ENCODE data around the gene SNX5. TPM values are rescaled to one million over a fixed set of nuclear protein-coding genes. Genes with fewer than 3 reads are reported as not detected.

SNX5 gene
- total RNA-seq, 1 experiment from 2014 or later = 170 TPM

- CTCF ChIA-PET = interaction anchor here (0.5 to 2.8 kb wide), 8 partner anchors 11 to 432 kb away, joined by 3 to 11 read pairs (median 4); no protein-coding TSS in a partner anchor
- DNase-seq (ENCODE audit: unreplicated experiment) = no peak
- POLR2A ChIA-PET = interaction anchor here (0.6 to 2.5 kb wide), 8 partner anchors 8 to 561 kb away, joined by 3 to 9 read pairs (median 4); no protein-coding TSS in a partner anchor
- peaks cover 35% of the 10 kb centered on the region for H3K36me3 Mint-ChIP-seq (ENCODE audit: insufficient read depth, unreplicated experiment)
- BruUV-seq (replicated peaks) = no TSS peak
- H3K4me3 Mint-ChIP-seq (ENCODE audit: unreplicated experiment) = no peak overlapping the region
- H3K27ac Mint-ChIP-seq (ENCODE audit: low read depth, unreplicated experiment) = no peak overlapping the region
- H3K9me3 Mint-ChIP-seq (ENCODE audit: unreplicated experiment) = peaks cover 5% of the 10 kb centered on the region
- no peaks in the 10 kb centered on the region for H3K4me1 Mint-ChIP-seq (ENCODE audit: insufficient read depth, unreplicated experiment)
- intact Hi-C loops (cut with micrococcal nuclease) = no loop called here
- TF ChIP-seq, protein P1, sequence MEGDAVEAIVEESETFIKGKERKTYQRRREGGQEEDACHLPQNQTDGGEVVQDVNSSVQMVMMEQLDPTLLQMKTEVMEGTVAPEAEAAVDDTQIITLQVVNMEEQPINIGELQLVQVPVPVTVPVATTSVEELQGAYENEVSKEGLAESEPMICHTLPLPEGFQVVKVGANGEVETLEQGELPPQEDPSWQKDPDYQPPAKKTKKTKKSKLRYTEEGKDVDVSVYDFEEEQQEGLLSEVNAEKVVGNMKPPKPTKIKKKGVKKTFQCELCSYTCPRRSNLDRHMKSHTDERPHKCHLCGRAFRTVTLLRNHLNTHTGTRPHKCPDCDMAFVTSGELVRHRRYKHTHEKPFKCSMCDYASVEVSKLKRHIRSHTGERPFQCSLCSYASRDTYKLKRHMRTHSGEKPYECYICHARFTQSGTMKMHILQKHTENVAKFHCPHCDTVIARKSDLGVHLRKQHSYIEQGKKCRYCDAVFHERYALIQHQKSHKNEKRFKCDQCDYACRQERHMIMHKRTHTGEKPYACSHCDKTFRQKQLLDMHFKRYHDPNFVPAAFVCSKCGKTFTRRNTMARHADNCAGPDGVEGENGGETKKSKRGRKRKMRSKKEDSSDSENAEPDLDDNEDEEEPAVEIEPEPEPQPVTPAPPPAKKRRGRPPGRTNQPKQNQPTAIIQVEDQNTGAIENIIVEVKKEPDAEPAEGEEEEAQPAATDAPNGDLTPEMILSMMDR (IDR thresholded peaks at IDR 0.05; ENCODE audit: unreplicated experiment) = no peak
- H3K27me3 Mint-ChIP-seq (ENCODE audit: insufficient read depth, unreplicated experiment) = no peaks in the 10 kb centered on the region
Observed at GRCh38 chr20:17936761-17937732, 31.5 kb downstream of the SNX5 start.

- no TSS peak for BruUV-seq (replicated peaks)
- Mint-ChIP-seq H3K4me3 (ENCODE audit: unreplicated experiment) (no peak overlapping the region), H3K4me1 (ENCODE audit: insufficient read depth, unreplicated experiment) (no peaks in the 10 kb centered on the region), H3K27me3 (ENCODE audit: insufficient read depth, unreplicated experiment) (no peaks in the 10 kb centered on the region), H3K9me3 (ENCODE audit: unreplicated experiment) (peaks cover 7% of the 10 kb centered on the region), H3K27ac (ENCODE audit: low read depth, unreplicated experiment) (no peak overlapping the region), H3K36me3 (ENCODE audit: insufficient read depth, unreplicated experiment) (peaks cover 28% of the 10 kb centered on the region)
- TF ChIP-seq, protein P1 (IDR thresholded peaks at IDR 0.05; ENCODE audit: unreplicated experiment) = no peak
- ChIA-PET CTCF (interaction anchor here (0.9 to 2.8 kb wide), 3 partner anchors 12 to 431 kb away, joined by 4 to 9 read pairs (median 6); no protein-coding TSS in a partner anchor), POLR2A (interaction anchor here (1.2 kb wide), 2 partner anchors 9 to 314 kb away, joined by 4 read pairs; no protein-coding TSS in a partner anchor)
- intact Hi-C loops (cut with micrococcal nuclease) = no loop called here
- DNase-seq (ENCODE audit: unreplicated experiment) = no peak
Observed at GRCh38 chr20:17936286-17936760, 32.3 kb downstream of the SNX5 start.

DNA sequence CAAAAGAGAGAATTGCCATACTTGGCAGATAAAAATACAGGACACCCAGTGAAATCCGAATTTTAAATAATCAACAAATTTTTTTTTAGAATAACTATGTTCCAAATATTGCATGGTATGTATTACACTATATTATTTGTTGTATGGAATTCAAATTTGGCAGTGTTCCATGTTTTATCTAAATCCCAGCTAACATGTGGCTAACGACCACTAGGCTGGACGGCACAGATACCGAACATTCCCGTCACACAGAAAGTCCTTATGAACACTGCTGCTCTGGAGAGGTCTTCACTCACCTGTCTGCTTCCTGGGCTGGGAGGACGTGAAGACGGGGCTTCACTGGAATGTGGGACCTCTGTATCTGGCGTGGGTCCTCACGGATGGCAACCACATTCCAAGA lies 32.8 kb downstream of the SNX5 start:
- Mint-ChIP-seq H3K4me3 (ENCODE audit: unreplicated experiment) (no peak overlapping the region), H3K27ac (ENCODE audit: low read depth, unreplicated experiment) (no peak overlapping the region), H3K9me3 (ENCODE audit: unreplicated experiment) (peaks cover 7% of the 10 kb centered on the region), H3K36me3 (ENCODE audit: insufficient read depth, unreplicated experiment) (peaks cover 22% of the 10 kb centered on the region), H3K27me3 (ENCODE audit: insufficient read depth, unreplicated experiment) (no peaks in the 10 kb centered on the region), H3K4me1 (ENCODE audit: insufficient read depth, unreplicated experiment) (no peaks in the 10 kb centered on the region)
- ChIA-PET POLR2A (interaction anchor here (0.7 to 0.8 kb wide), 2 partner anchors 28 to 29 kb away, joined by 3 read pairs; no protein-coding TSS in a partner anchor), CTCF (interaction anchor here (0.8 to 2.8 kb wide), 4 partner anchors 12 to 325 kb away, joined by 3 to 9 read pairs (median 4); no protein-coding TSS in a partner anchor)
- intact Hi-C loops (cut with micrococcal nuclease) = no loop called here
- TF ChIP-seq, protein P1 (IDR thresholded peaks at IDR 0.05; ENCODE audit: unreplicated experiment) = no peak
- no peak for DNase-seq (ENCODE audit: unreplicated experiment)
- BruUV-seq (replicated peaks) = no TSS peak

DNA sequence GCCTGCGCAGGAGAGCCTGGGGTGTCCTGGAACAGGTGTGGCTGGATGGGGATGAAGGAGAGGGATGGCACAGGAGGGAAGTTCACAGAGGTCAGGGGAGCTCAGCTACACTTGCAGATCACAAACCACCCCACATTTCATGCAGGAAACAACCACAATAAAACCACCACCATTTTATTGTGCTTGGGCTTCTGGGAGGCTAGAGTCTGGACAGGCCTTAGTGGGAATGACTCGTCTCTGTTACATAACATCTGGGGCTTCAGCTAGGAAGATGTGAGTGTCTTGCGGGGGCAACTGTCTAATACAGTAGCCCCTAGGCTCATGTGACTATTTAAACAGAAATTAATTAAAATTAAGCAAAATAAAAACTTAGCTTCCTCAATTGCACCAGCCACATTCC lies 33.4 kb downstream of the SNX5 start:
- no peak for DNase-seq (ENCODE audit: unreplicated experiment)
- Mint-ChIP-seq H3K27me3 (ENCODE audit: insufficient read depth, unreplicated experiment) (no peaks in the 10 kb centered on the region), H3K4me3 (ENCODE audit: unreplicated experiment) (no peak overlapping the region), H3K4me1 (ENCODE audit: insufficient read depth, unreplicated experiment) (no peaks in the 10 kb centered on the region), H3K36me3 (ENCODE audit: insufficient read depth, unreplicated experiment) (peaks cover 16% of the 10 kb centered on the region), H3K9me3 (ENCODE audit: unreplicated experiment) (peaks cover 7% of the 10 kb centered on the region), H3K27ac (ENCODE audit: low read depth, unreplicated experiment) (no peak overlapping the region)
- intact Hi-C loops (cut with micrococcal nuclease) = no loop called here
- ChIA-PET POLR2A (interaction anchor here (0.7 to 1.3 kb wide), 3 partner anchors 29 to 32 kb away, joined by 3 read pairs; no protein-coding TSS in a partner anchor), CTCF (interaction anchor here (0.8 to 1.0 kb wide), 3 partner anchors 14 to 324 kb away, joined by 3 to 9 read pairs (median 3); no protein-coding TSS in a partner anchor)
- TF ChIP-seq, protein P1 (IDR thresholded peaks at IDR 0.05; ENCODE audit: unreplicated experiment) = no peak
- BruUV-seq (replicated peaks) = no TSS peak

All from MCF 10A (cell line).